D341Med (cell line): ENCODE results near the gene FN3K.
A peak's percentile ranks its signal among the peaks of the same experiment; 100 is the strongest.

Experiments used
- DNase-seq: peaks from one replicate; pipeline ENCODE4 v3.0.0; 2012; ENCODE audit warnings: low spot score

The FN3K gene

GRCh38 chr17:82703935-82704865 lies 31.2 kb upstream of the FN3K start:
- DNase-seq: no peak

DNA sequence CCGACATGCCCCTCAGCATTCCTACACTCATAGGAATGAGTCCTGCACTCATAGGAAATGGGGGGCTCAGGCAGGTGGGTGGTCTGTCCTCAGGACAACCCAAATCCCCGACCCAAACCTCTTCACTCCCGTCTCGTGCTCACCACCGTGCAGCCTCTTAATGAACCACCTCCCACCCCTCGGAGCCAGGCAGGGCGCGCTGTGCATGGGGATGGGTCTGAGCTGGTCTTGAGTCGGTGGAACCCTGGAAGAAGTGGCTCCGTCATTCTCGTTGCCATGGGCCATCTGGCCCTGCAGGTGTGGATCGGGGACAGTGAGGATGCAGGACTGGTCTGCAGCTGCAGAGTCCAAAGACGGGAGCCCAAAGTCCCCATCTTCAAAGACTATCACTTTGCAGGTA lies 30.5 kb upstream of the FN3K start:
- DNase-seq: no peak

DNA sequence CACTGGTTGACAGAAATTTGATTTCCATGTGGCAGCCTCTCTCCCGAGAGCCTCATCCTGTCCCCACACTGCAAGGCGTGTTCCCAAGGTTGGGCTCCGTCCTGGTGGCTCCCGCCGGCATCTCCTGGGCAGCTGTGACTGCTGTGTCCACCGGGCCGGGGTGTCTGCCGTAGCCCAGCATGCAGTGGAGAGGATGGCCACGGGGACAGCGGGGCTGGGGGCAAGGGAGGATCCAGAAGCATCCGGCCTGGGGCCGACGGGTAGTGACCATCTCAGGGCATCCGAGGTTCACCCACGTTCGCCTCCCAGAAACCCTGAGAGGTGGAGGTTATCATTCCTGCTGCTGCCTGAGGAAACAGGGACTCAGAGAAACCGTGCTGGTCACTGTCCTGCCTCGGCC lies 29.7 kb upstream of the FN3K start:
- DNase-seq: no peak

- DNase-seq: no peak
Observed at GRCh38 chr17:82709024-82709675, 26.3 kb upstream of the FN3K start.

DNA sequence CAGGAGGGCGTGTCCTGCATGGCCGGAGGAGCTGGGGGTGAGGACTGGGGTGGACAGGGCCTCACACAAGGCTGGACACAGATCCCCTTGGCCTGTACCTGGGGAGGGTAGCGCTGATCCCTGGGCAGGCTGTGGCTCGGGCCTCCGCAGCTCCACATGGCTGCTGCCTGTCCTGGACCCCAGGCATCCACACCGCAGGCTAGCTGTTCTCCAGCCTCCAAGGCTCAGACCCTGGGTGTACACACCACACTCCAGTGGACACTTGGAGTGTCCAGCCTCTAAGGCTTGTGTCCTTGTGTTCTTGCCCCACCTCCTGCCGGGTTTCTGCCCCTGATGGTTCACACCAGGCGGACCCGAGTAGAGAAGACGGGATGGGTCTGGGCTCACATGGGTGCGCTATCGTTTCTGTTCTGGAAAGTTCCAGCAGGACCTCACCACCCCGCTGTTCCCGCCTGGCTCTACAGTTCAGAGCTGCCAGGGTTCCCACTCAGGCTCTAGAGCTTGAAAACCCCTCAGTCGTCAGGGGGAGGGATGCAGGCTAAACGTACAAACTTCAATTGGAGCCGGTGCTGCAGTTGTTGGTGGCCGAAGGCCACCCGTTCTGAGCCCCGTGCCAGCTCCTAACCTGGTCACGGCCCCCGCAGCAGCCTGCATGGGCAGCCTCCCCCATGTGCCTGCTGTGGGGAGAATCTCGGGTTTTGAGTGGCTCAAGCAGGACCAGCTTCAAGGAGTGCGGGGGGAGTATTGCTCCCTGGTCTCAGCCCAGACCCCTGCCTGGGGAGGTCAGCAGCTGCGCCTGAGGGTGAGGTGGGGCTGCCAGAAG lies 25.5 kb upstream of the FN3K start:
- DNase-seq: no peak

- no peak for DNase-seq
Observed at GRCh38 chr17:82710499-82711232, 24.7 kb upstream of the FN3K start.

DNA sequence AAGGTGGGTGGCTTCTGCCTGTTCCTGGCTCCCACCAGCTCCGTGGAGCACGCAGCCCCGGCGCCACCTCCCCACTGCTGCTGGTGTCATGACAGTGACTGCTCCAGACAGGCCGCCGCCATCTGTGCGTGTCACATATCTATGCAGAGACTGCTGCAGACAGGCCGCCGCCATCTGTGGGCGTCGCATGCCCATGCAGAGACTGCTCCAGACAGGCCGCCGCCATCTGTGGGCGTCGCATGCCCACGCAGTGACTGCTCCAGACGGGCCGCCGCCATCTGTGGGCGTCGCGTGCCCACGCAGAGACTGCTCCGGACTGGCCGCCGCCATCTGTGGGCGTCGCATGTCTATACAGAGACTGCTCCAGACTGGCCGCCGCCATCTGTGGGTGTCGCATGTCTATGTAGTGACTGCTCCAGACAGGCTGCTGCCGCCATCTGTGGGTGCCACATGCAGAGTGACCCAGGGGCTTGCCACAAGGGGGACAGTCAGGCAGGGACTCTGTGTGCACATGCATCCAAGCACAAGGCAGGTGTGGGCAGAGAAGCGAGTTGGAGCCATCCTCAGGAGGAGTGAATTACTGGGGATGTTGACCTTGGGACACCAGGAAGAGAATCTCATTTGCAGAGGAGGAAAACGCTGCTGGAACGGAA lies 22.2 kb upstream of the FN3K start:
- no peak for DNase-seq

DNA sequence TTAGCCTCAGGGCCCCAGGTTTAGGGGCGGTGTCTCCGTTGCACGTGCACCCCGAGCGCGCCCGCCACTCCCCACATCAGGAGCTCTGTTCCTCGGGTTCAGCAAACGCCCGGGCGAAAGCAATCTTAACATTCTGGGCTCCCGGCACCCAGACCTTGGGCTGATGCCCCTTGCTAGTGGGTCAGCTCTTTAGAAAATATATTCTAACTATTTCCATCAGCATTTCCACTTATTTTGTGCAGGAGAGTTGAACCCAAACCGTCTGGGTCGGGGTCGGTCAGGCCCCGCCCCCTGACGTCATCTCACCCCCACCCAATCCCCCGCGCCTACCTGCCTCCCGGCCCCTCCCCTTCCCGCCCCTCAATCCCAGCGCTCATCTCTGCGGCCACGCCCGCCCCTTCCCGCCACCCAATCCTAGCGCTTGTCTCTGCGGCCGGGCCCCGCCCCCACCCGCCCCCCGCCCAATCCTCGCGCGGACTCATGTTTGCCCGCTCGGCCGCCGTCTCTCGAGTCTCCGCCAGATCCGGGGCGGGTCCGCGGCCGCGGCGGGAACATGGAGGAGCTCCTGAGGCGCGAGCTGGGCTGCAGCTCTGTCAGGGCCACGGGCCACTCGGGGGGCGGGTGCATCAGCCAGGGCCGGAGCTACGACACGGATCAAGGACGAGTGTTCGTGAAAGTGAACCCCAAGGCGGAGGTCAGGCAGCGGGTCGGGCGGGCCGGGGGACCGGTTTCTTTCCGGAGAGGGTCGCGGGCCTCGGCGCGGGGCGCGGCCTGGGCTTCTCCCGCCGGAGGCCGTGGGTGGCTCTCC lies 19.0 kb upstream of the FN3K start, which contains the start of gene FN3KRP:
Gene FN3KRP, plus strand, starts transcription at position 504 of the 808 bp plus-strand sequence. Its CDS starts 50 bp downstream, at position 554.
- DNase-seq: peak; percentile 100

DNA sequence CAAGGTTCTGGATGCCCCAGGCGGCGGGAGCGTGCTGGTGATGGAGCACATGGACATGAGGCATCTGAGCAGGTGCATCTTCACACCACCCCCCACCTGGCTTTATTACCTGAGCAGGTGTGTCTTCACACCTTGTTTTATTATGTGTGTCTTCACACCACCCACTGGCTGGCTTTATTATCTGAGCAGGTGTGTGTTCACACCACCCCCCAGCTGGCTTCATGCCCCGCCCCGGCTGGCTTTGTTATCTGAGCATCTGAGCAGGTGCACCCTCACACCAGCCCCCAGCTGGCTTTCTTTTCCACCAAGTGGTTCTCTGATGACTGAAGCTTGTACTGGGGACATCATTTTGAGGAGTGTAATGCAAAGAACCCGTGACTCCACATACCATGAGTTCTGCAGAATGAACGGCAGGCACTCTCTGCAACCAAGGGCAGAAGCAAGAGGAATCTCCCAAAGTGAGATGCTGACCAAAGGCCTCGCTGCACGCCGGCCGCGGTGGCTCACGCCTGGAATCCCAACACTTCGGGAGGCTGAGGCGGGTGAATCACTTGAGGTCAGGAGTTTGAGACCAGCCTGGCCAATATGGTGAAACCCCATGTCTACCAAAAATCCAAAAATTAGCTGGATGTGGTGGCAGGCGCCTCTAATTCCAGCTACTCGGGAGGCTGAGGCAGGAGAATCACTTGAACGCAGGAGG lies 16.3 kb upstream of the FN3K start:
- no peak for DNase-seq

GRCh38 chr17:82720204-82720603 lies 15.2 kb upstream of the FN3K start:
- DNase-seq: no peak

GRCh38 chr17:82722341-82723013 lies 12.9 kb upstream of the FN3K start:
- no peak for DNase-seq

- no peak for DNase-seq
Observed at GRCh38 chr17:82723169-82723807, 12.1 kb upstream of the FN3K start.

- no peak for DNase-seq
Observed at GRCh38 chr17:82726427-82726826, 9.0 kb upstream of the FN3K start.

GRCh38 chr17:82729479-82730260 lies 5.7 kb upstream of the FN3K start:
- DNase-seq: no peak

GRCh38 chr17:82732118-82732743 lies 3.2 kb upstream of the FN3K start:
- DNase-seq: no peak

GRCh38 chr17:82736511-82737185 lies 1.2 kb downstream of the FN3K start:
- DNase-seq: no peak
